G401 (cell line): ENCODE measurements around the gene SPRED2. TPM values are rescaled to one million over a fixed set of nuclear protein-coding genes. Genes with fewer than 3 reads are reported as not detected.

Experiments used
- DNase-seq: peaks from one replicate; pipeline ENCODE4 v3.0.0-alpha.2; 2015; ENCODE audit warnings: low spot score
- in situ Hi-C: cut with HindIII; loops from 2 replicates; pipeline ENCODE4 v1.10.0; 2016; ENCODE audit warnings: low sequenced_read_pairs, mixed read lengths
- total RNA-seq: library from RNA; depleted of rRNA; stranded (reverse); fragments of >200 nt; shearing (Covaris generic); gene quantifications from 2 replicates; pipeline ENCODE4 v1.2.3, GENCODE V29; 2014; rRNA removed

SPRED2 gene
- total RNA-seq, 1 experiment from 2014 or later, result 7.5 TPM

DNA sequence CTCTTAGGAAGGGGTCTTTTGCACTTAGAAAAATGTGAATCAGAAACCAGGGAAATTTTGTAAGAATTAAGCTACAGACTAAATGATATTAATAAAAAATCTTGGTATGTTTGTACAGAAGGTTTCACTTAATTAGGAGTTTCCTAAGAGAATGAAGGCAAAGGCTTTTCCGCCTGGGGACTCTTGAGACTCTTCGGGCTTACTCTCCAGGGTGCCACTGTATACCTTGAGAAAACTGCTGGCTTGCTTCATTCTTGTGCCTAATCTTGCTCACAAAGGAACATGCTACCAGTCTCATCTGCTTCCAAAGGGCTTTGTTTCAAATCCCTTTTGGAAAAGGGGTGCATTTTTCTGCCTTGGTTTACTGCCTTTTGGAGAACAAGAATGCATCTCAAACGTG is 155.3 kb downstream of the SPRED2 start:
- in situ Hi-C loops, result no loop called here
- DNase-seq, result no peak

DNA sequence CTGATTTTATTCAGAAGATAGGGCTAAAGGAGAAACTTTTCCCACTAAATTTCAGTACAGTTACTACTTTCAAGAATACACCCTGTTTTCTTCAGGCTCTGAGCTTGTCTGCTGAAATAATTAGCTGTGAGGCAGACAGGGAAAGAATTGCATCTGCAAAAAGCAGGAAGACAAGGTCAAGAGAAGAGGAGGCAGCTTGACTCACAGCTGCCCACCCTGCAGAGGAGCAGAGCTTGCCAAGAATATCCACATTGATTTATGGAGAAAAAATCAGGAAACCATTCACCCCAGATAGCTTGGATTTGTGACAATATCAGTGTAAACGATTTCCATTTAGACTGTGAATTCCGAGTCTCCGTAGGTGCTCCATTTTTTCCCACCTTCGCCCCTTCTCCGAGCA is 155.8 kb downstream of the SPRED2 start:
- no peak for DNase-seq
- in situ Hi-C loops, result no loop called here

DNA sequence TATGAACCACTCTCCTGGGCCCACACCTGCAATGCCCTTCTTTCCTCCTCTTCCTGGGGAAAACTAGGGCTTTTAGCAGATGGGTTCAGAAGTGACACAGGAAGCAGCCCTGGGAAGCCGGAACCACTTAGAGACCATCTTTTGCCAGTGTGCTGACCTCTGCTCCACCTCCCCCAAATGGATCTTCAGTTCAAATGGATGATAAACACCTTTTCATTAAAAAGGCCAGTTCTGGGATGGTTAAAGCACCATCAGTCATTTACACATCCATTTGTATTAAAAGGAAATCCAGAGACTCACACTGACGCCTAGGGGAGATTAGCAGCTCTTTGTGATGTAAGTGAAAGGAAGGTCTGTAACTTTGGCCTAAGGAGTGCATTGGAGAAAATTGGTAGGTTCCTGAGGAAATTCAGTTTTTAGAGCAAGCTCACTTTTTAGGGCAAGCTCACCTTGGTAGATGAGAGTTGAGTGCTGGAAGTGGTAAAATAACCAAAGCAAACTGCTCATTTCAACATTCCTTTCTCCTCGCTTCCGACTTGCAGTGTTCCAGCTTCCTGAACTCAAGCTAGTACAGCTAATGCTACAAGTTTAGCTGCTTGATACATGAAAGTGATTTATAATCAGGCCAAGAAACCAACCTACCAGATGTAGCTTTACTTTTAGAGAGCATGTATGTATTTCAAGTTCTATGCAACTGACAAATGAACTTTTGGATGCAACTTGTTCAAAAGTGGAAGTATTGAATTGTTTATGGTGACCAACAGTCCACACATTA is 157.1 kb downstream of the SPRED2 start:
- in situ Hi-C loops, result no loop called here

DNA sequence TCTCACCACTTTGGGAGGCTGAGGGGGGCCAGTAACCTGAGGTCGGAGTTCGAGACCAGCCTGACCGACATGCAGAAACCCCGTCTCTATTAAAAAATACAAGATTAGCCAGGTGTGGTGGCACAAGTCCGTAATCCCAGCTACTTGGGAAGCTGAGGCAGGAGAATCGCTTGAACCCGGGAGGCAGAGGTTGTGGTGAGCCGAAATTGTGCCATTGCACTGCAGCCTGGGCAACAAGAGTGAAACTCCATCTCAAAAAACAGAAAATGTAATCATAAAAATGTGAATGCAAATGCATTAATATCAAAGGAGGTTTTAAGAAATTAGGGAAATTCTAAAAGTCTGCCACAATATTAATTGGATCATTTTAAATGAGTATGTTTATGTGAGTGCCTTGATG is 159.1 kb downstream of the SPRED2 start:
- in situ Hi-C loops, result no loop called here

More for the DNA sequence above, 157.1 kb downstream of the SPRED2 start:
- no peak for DNase-seq

DNA sequence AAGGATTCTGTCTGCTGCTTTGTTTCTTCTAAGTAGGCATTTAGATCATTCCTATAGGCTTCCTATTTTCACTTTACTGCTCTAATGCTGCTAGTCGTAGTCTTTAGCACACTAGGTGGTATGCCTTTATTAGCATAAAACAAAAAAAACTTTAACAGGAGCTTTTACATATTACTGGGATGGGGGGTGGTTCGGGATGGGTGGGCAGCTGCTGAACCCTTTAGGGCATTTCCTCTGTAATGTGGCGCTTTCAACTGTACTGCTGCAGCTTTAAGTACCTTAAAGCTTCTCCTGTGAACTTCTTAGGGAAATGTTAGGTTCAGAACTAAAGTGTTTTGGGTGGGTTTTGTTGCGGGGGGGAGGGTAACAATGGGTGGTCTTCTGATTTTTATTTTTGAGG is 163.4 kb downstream of the SPRED2 start:
- in situ Hi-C loops, result no loop called here
- no peak for DNase-seq

More for the DNA sequence above, 159.1 kb downstream of the SPRED2 start:
- no peak for DNase-seq

DNA sequence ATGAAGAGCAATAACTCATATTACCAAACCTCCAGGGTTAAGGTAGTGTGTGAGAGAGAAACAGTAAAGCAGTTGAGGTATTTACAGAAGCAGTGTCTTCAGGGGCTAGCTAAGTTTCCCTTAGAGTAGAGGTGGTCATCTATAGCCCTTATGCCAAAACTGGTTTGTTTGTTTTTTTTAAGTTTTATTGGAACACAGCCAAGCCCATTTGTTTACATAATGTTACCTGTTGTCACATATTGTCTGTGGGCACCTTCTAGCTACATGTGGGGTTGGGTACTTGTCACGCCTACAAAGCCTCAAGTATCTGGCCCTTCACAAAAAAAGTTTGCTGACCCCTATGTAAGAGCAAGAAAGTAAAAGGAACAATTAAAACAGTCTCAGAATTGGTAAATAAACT is 165.4 kb downstream of the SPRED2 start:
- in situ Hi-C loops, result no loop called here
- DNase-seq, result no peak

DNA sequence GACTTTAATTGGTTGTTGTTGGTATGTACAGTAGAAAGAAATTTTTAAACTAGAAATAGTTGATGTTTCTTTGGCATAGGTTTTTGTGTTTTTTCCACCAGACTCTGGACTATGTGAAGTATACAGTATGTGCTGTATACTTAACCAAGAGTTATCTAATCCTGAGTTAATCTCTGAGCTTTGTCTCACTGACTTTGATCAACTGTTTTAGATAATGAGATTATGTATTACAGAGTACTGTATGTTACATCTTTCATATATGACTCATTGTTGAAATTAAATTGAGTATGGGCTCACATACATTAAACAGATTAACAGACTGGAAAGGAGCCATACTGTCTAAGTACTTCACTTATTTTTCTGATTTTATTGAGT is 166.7 kb downstream of the SPRED2 start:
- in situ Hi-C loops, result no loop called here

DNA sequence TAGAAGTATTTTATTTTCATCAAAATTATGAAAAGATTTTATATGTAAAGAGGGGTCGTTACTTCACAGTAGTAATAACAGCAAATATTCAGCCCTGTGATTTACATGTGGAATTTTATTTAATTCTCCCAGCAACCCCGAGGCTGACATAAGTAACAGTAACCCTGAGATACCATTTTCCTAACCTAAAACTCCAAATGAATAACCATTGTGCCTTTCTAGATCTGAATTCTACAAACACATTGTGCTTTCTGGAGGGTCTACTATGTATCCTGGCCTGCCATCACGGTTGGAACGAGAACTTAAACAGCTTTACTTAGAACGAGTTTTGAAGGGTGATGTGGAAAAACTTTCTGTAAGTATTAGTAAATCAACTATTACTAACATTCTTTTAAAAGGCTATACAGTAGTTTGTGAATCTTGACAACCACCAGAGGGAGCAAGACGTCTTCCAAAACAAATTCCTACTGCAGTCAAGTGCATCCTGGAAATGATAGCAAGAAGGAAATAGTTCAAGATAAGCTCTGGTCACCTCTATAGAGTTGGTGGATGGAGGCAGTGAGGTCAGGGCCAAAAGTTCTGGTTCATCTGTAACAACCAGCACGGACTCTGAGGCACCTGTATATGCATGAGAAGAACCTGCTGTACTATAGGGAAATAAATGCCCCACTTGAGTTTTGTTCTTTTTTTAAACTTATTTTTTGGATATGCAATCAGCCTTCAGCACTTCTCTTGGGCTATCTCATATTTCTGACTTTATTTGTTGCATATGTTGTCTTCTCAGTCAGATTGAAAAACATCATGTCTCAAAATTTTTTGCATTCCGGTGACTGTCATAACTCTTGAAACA is 167.4 kb downstream of the SPRED2 start:
- DNase-seq, result peak; percentile 89
- in situ Hi-C loops, result no loop called here

More for the DNA sequence above, 166.7 kb downstream of the SPRED2 start:
- DNase-seq, result no peak

DNA sequence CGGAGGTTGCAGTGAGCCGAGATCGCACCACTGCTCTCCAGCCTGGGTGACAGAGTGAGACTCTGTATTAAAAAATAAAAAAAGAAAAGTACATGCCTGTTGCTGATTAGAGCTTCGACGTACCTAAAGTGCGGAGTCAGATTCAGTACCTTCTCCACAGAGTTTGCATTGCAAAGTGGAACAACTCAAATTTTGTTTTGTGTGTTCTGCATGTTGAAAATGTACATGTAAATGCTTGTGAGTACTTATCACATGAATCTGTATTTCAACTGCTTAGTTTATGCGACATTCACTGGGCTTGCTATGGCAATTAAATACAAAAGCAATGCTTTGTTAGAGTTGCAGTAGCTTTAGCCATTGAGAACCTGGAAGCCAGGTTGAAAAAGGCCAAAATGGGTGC is 168.4 kb downstream of the SPRED2 start:
- DNase-seq, result no peak
- in situ Hi-C loops, result no loop called here

DNA sequence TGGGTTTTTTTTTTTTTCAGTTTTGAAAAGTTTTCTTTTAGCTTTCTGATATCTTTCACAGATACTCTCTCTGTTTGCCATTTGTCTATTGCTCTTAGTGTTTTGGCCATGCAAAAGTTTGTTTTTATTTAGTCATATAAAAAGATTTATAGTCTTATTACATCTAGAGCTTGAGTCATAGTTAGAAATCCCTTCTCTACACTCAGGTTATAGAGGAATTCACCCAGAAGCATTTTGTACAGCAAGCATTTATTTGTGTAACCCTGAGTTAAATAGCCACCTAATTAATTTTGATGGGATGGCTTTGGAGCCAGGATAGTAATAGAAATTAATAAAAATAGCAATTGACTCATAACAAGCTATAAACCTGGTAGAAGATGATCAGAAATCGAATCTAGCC is 169.1 kb downstream of the SPRED2 start:
- DNase-seq, result no peak
- in situ Hi-C loops, result no loop called here

DNA sequence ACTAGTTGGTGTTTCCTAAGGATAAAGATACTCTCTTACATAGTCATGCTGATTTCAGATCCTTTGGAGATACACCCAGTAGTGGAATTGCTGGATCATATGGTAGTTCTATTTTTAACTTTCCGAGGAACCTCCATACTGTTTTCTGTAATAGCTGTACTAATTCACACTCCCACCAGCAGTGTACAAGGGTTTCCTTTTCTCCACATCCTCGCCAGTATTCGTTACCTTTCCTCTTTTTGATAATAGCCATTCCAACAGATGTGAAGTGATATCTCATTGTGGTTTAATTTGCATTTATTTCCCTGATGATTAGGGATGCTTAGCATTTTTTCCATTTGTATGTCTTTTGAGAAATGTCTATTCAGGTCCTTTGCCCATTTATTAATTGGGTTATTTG is 170.7 kb downstream of the SPRED2 start:
- DNase-seq, result no peak
- in situ Hi-C loops, result no loop called here

Other genes starting within 250 kb of the SPRED2 start
- gene ACTR2, start 204.8 kb downstream of the SPRED2 start, total RNA-seq, result 31.9 and 47.2 TPM in 2 replicates